SJSA1 (cell line): ENCODE data around the gene OOSP3. TPM values are rescaled to one million over a fixed set of nuclear protein-coding genes. Genes with fewer than 3 reads are reported as not detected.
"Not testable (repeated sequence)": the region's sequence is repeated elsewhere in the genome, so short reads cannot be mapped to it uniquely, and the experiment has no call there.

Experiments used
- DNase-seq, 2 experiments: peaks; one replicate each; pipeline ENCODE4 v3.0.0-alpha.2; 2015 to 2020; ENCODE audit warnings: low spot score in 2 of 2, low read depth in 1 of 2
- H3K27ac ChIP-seq: fragments of 250-450 bp; sonication (Bioruptor Pico); 2 replicates; pipeline ENCODE4 v1.5.1; 2020; ENCODE audit warnings: mild to moderate bottlenecking, moderate library complexity
- H3K27me3 ChIP-seq: fragments of 250-450 bp; sonication (Bioruptor Pico); replicated peaks from 2 replicates; pipeline ENCODE4 v1.5.1; 2020; ENCODE audit warnings: mild to moderate bottlenecking, moderate library complexity
- H3K36me3 ChIP-seq: fragments of 250-450 bp; sonication (Bioruptor Pico); 2 replicates; pipeline ENCODE4 v1.5.1; 2020; ENCODE audit warnings: mild to moderate bottlenecking
- H3K4me1 ChIP-seq: fragments of 250-450 bp; sonication (Bioruptor Pico); replicated peaks from 2 replicates; pipeline ENCODE4 v1.6.1; 2021; ENCODE audit warnings: mild to moderate bottlenecking
- H3K4me3 ChIP-seq: fragments of 250-450 bp; sonication (Bioruptor Pico); 2 replicates; pipeline ENCODE4 v1.5.1; 2020; ENCODE audit warnings: mild to moderate bottlenecking
- H3K9me3 ChIP-seq: fragments of 250-450 bp; sonication (Bioruptor Pico); replicated peaks from 2 replicates; pipeline ENCODE4 v1.5.1; 2020; ENCODE audit warnings: mild to moderate bottlenecking
- total RNA-seq: library from RNA; depleted of rRNA; stranded (reverse); fragments of >200 nt; shearing (Covaris generic); gene quantifications from 2 replicates; pipeline ENCODE4 v1.2.3, GENCODE V29; 2014

Gene OOSP3
- total RNA-seq, 1 experiment from 2014 or later: not detected

- Histone ChIP-seq H3K36me3 (no peaks in the 10 kb centered on the region), H3K4me3 (no peak overlapping the region), H3K9me3 (no peaks in the 10 kb centered on the region), H3K27me3 (no peaks in the 10 kb centered on the region), H3K4me1 (no peaks in the 10 kb centered on the region), H3K27ac (no peak overlapping the region)
- DNase-seq: no peak
Observed at GRCh38 chr11:59891781-59892181, 13.2 kb downstream of the OOSP3 start.

DNA sequence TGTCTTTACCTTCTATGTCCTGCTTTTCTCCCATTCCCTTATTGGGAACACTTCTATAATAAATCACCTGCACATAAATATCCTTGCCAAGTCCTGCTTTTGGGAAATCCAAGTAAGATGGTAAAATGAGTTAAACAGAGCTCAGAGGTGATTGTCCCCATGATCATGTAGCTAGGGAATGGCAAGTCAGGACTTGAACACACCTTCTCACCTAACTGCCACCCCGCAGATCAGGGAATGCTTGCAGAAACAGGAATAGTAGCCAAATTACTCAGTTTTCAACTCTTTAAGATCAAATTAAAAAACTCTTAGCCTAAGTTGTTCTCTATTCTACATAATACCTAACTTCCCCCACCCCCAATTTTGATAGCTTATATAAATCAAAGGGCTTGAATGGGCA lies 16.0 kb downstream of the OOSP3 start:
- Histone ChIP-seq H3K9me3 (no peaks in the 10 kb centered on the region), H3K27me3 (no peaks in the 10 kb centered on the region), H3K4me1 (no peaks in the 10 kb centered on the region), H3K36me3 (no peaks in the 10 kb centered on the region), H3K27ac (no peak overlapping the region), H3K4me3 (no peak overlapping the region)
- DNase-seq: no peak

DNA sequence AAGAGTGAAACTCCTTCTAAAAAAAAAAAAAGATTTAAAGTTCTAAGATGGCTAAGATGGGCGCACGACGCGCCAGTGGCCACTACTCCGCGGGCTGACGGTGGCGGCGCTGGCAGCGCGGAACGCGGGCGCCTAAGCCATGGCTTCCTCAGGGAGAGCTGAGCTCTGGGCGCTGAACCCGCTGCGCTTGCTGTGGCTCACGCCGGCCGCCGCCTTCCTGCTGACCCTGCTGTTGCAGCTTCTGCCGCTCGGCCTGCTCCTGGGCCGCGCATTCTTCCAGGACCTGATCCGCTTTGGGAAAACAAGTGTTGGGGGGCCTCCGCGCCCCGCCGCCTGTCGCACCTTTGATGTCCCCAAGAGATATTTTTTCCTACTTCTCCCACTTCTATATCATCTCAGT lies 19.5 kb downstream of the OOSP3 start:
- no peak overlapping the region for H3K27ac ChIP-seq
- H3K4me1 ChIP-seq: no peaks in the 10 kb centered on the region
- no peaks in the 10 kb centered on the region for H3K36me3 ChIP-seq
- no peak overlapping the region for H3K4me3 ChIP-seq
- DNase-seq: no peak
- H3K9me3 ChIP-seq: no peaks in the 10 kb centered on the region
- no peaks in the 10 kb centered on the region for H3K27me3 ChIP-seq

DNA sequence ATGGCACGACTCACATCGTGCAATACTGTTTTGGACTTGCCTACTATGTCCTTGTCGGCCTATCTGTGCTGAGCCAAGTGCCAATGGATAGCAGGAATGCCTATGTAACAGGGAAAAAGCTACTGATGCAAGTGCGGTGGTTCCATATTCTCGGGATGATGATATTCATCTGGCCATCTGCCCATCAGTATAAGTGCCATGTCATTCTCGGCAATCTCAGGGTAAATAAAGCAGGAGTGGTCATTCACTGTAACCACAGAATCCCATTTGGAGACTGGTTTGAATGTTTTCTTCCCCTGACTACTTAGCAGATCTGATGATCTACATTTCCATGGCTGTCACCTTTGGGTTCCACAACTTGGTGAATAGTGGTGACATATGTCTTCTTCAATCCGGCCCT lies 20.1 kb downstream of the OOSP3 start:
- no peaks in the 10 kb centered on the region for H3K9me3 ChIP-seq
- H3K4me1 ChIP-seq: no peaks in the 10 kb centered on the region
- no peaks in the 10 kb centered on the region for H3K27me3 ChIP-seq
- no peak overlapping the region for H3K27ac ChIP-seq
- DNase-seq: no peak
- no peaks in the 10 kb centered on the region for H3K36me3 ChIP-seq
- H3K4me3 ChIP-seq: no peak overlapping the region

- DNase-seq: no peak
- Histone ChIP-seq H3K4me3 (no peak overlapping the region), H3K27ac (no peak overlapping the region), H3K36me3 (no peaks in the 10 kb centered on the region), H3K4me1 (no peaks in the 10 kb centered on the region), H3K27me3 (no peaks in the 10 kb centered on the region), H3K9me3 (no peaks in the 10 kb centered on the region)
Observed at GRCh38 chr11:59899532-59899931, 20.9 kb downstream of the OOSP3 start.

DNA sequence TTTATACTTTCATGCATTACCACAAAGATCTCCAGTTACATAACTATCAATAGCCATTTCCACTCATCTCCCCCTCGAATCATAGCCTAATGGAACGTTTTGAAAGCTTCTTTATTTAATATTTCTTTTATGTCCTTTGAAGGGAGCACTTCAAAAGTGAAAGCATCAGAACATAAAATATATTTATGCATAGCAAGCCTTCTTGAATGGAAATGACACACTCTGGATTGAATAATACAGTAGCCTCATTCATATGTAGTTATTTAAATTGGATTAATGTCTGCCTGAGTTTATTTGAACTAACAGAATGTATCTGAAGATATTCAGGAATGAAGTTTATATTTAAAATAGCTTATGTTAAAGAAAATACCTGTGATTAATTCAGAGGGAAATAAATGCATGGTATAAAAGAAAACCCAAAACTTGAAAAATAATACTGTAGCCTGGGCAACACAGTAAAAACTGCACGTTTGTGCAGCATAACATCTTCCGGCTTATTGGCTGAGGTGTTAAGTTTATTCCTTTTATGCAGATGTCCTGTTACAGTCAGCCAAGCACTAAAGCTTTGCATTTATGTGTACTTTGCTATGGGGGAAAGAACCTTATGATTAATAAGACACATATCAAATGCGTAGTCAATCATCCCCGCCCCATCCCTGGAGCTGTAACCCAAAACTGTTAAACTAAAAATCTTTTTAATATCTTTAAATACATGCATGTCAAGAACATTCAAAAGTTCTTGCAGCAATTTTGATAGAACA lies 22.0 kb downstream of the OOSP3 start:
- H3K4me1 ChIP-seq: no peaks in the 10 kb centered on the region
- DNase-seq: no peak
- H3K27me3 ChIP-seq: no peaks in the 10 kb centered on the region
- H3K4me3 ChIP-seq: no peak overlapping the region
- no peaks in the 10 kb centered on the region for H3K9me3 ChIP-seq
- H3K36me3 ChIP-seq: no peaks in the 10 kb centered on the region
- H3K27ac ChIP-seq: no peak overlapping the region

- no peak for DNase-seq
- no peak overlapping the region for H3K27ac ChIP-seq
- H3K4me3 ChIP-seq: no peak overlapping the region
- H3K9me3 ChIP-seq: no peaks in the 10 kb centered on the region
- H3K36me3 ChIP-seq: no peaks in the 10 kb centered on the region
- no peaks in the 10 kb centered on the region for H3K4me1 ChIP-seq
- H3K27me3 ChIP-seq: no peaks in the 10 kb centered on the region
Observed at GRCh38 chr11:59901306-59901705, 22.7 kb downstream of the OOSP3 start.

GRCh38 chr11:59903569-59903968 lies 25.0 kb downstream of the OOSP3 start:
- not testable (repeated sequence) for H3K4me3 ChIP-seq, H3K27ac ChIP-seq, H3K9me3 ChIP-seq, H3K27me3 ChIP-seq, H3K36me3 ChIP-seq, H3K4me1 ChIP-seq, DNase-seq

DNA sequence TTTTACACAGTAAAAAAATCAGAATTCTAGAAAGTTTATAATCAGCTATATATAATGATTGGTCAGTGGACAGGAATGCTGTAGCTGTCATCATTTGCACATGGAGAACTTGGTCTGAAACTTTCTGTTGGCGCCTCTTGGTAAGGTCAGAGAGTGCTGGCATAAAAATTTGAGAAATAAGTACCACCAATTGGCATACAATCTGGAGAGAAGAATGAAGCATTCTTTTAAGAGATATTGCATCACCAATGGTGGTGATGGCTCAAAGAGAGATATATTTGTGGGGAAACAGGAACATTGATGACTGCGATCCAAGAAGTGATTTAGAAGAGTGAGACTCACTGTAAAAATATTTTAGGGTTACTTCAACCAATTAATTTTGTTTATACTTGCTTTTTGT lies 39.9 kb downstream of the OOSP3 start:
- DNase-seq: no peak
- no peak overlapping the region for H3K4me3 ChIP-seq
- H3K27me3 ChIP-seq: no peaks in the 10 kb centered on the region
- no peak overlapping the region for H3K27ac ChIP-seq
- peaks cover 4% of the 10 kb centered on the region; the same call in 1 of the 2 replicates for H3K9me3 ChIP-seq
- H3K36me3 ChIP-seq: no peaks in the 10 kb centered on the region
- H3K4me1 ChIP-seq: no peaks in the 10 kb centered on the region

DNA sequence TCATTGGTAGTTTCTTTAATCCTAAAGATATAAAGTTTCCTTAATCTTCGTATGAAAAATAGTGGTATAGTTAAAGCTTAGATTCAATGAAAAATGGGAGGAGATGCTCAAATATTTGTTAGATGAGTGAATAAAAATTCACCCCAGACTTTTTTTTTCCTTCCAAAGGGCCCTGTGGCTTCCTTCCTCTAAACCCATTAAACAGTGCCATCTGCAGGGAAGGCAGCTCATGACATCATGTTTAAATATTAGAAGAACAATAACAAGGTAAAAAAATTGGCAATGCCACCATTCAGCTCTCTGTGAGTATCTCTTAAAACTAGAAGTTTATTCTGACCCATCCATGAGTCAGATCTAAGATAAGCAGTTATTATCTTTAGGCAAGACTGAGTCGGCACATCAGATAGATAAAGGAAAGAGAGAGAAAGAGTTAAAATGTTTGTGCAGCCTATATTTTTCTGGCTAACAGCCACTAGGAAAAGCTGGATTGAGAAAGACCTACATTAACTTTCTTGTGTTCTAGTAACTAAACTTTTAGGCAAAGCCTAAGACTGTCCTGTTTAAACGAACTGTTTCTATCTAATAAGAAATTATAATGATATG lies 40.5 kb downstream of the OOSP3 start:
- no peak overlapping the region for H3K27ac ChIP-seq
- H3K4me3 ChIP-seq: no peak overlapping the region
- no peaks in the 10 kb centered on the region for H3K27me3 ChIP-seq
- peaks cover 7% of the 10 kb centered on the region; the same call in 1 of the 2 replicates for H3K9me3 ChIP-seq
- DNase-seq: peak in 1 of 2 experiments; percentile 29
- H3K36me3 ChIP-seq: no peaks in the 10 kb centered on the region
- H3K4me1 ChIP-seq: no peaks in the 10 kb centered on the region

GRCh38 chr11:59923813-59924212 lies 45.2 kb downstream of the OOSP3 start:
- H3K4me3 ChIP-seq: no peak overlapping the region
- no peaks in the 10 kb centered on the region for H3K27me3 ChIP-seq
- H3K4me1 ChIP-seq: no peaks in the 10 kb centered on the region
- H3K9me3 ChIP-seq: peaks cover 8% of the 10 kb centered on the region; the same call in 1 of the 2 replicates
- H3K36me3 ChIP-seq: no peaks in the 10 kb centered on the region
- DNase-seq: no peak
- H3K27ac ChIP-seq: no peak overlapping the region

DNA sequence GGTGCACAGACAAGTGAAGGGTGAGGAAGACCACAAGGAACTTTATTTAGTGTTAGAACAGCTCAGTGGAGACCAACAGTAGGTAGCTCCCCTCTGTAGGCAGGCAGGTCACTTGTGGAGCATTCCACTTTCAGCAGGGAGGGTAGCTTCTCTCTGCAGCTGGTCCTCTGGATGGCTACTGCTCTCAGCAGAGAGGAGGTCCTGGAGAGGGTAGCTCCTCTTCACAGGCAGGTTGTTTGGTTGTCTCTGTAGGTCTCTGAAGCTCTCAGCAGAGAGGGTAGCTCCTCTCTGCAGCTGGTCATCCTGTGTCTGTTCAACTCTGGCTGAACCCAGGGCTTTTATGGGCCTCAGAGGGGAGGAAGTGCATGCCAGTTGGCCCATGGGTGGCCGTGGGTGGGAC lies 53.1 kb downstream of the OOSP3 start:
- DNase-seq: no peak
- Histone ChIP-seq H3K9me3 (no peaks in the 10 kb centered on the region), H3K4me1 (no peaks in the 10 kb centered on the region), H3K36me3 (no peaks in the 10 kb centered on the region), H3K27me3 (no peaks in the 10 kb centered on the region), H3K4me3 (no peak overlapping the region), H3K27ac (no peak overlapping the region)

- H3K36me3 ChIP-seq: no peaks in the 10 kb centered on the region
- peaks cover 7% of the 10 kb centered on the region; the same call in 1 of the 2 replicates for H3K27me3 ChIP-seq
- no peak for DNase-seq
- H3K4me3 ChIP-seq: no peak within 1 kb of the TSS
- no peaks in the 10 kb centered on the region for H3K4me1 ChIP-seq
- H3K27ac ChIP-seq: no peak within 1 kb of the TSS
- H3K9me3 ChIP-seq: no peaks in the 10 kb centered on the region
Observed at GRCh38 chr11:59938132-59938531, 59.5 kb downstream of the OOSP3 start, which contains the start of gene OOSP1. Gene OOSP1 (plus strand): TSS chr11:59938432. CDS start chr11:59938455, 23 bp downstream.

DNA sequence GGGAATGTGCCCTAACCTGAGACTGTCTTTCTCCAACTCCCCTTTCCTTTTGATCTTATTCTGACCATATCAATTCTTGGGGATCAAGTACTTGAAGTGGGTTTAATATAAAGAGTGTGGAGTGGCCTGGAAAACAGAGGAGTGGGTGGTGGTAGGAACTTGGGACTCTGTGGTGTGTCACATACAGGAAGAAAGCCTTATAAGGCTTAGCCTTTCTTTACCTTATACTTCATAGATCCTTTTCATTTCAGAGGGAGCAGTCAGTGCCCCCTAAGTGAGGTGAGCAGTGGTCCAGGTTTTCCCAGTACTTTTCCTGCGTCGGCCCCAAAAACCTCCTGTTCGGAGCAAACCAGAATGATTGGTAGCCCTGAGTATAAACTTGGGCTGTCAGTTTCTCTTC lies 60.1 kb downstream of the OOSP3 start:
- Histone ChIP-seq H3K36me3 (no peaks in the 10 kb centered on the region), H3K27me3 (peaks cover 7% of the 10 kb centered on the region; the same call in 1 of the 2 replicates), H3K4me3 (no peak overlapping the region), H3K9me3 (no peaks in the 10 kb centered on the region), H3K27ac (no peak overlapping the region), H3K4me1 (no peaks in the 10 kb centered on the region)
- DNase-seq: no peak
